Fibroblast of lung (primary cell): ENCODE results near the gene IGF1R. TPM values are rescaled to one million over a fixed set of nuclear protein-coding genes. Genes with fewer than 3 reads are reported as not detected.

ENCODE experiments used
- DNase-seq, 2 donors: peaks; one replicate each; pipeline versions ENCODE4 v3.0.0 to v3.0.0-alpha.2; 2010; ENCODE audit warnings: low read depth in 2 of 2
- H2AFZ ChIP-seq: 2 replicates; pipeline ENCODE4 v1.5.1; 2012; ENCODE audit warnings: low read length, control low read depth, inconsistent platforms
- H3K27ac ChIP-seq: 2 replicates; pipeline ENCODE4 v1.5.1; 2011; ENCODE audit warnings: low read length, control low read depth; ENCODE audit not compliant: insufficient read depth
- H3K27me3 ChIP-seq: 2 replicates; pipeline ENCODE4 v1.5.1; 2011; ENCODE audit warnings: mild to moderate bottlenecking, low read length; ENCODE audit not compliant: control insufficient read depth, insufficient read depth
- H3K36me3 ChIP-seq: 2 replicates; pipeline ENCODE4 v1.5.1; 2011; ENCODE audit warnings: low read length; ENCODE audit not compliant: control insufficient read depth, insufficient read depth
- H3K4me1 ChIP-seq: 2 replicates; pipeline ENCODE4 v1.5.1; 2011; ENCODE audit warnings: low read length; ENCODE audit not compliant: control insufficient read depth, insufficient read depth; ENCODE audit errors: extremely low read depth
- H3K4me2 ChIP-seq: 2 replicates; pipeline ENCODE4 v1.5.1; 2011; ENCODE audit warnings: low read length, control low read depth; ENCODE audit not compliant: insufficient read depth; ENCODE audit errors: extremely low read depth
- H3K4me3 ChIP-seq, 4 experiments: fragments of 200-600 bp in 1 of 4; sonication (generic) in 1 of 4; replicated peaks in 1 of 4; 2 replicates each; pipeline ENCODE4 v1.5.1; 2011 to 2016; ENCODE audit warnings: low read length in 4 of 4, low read depth in 3 of 4, mild to moderate bottlenecking in 3 of 4, control low read depth in 2 of 4, inconsistent platforms in 1 of 4, mixed read lengths in 1 of 4; ENCODE audit not compliant: insufficient read depth in 1 of 4; ENCODE audit errors: control extremely low read depth in 1 of 4
- H3K79me2 ChIP-seq: 2 replicates; pipeline ENCODE4 v1.5.1; 2012; ENCODE audit warnings: mild to moderate bottlenecking, low read length, inconsistent platforms; ENCODE audit not compliant: control insufficient read depth, insufficient read depth
- H3K9ac ChIP-seq: 2 replicates; pipeline ENCODE4 v1.5.1; 2011; ENCODE audit warnings: mild to moderate bottlenecking, low read length, control low read depth; ENCODE audit not compliant: insufficient read depth
- H3K9me3 ChIP-seq: 2 replicates; pipeline ENCODE4 v1.5.1; 2012; ENCODE audit warnings: low read depth, low read length; ENCODE audit not compliant: control insufficient read depth, insufficient read depth
- H4K20me1 ChIP-seq: 2 replicates; pipeline ENCODE4 v1.5.1; 2011; ENCODE audit warnings: low read length; ENCODE audit not compliant: control insufficient read depth, insufficient read depth; ENCODE audit errors: extremely low read depth
- CTCF ChIP-seq, 2 donors: IDR thresholded peaks in 1 of 2; conservative IDR thresholded peaks in 1 of 2; 1 replicate in 1 of 2; 2 replicates in 1 of 2; pipeline ENCODE4 v1.5.1; 2011 to 2012; ENCODE audit warnings: low read length in 2 of 2, control low read depth in 1 of 2, inconsistent platforms in 1 of 2, low read depth in 1 of 2, mild to moderate bottlenecking in 1 of 2
- EZH2 ChIP-seq: IDR thresholded peaks from 2 replicates; pipeline ENCODE4 v1.5.1; 2012; ENCODE audit warnings: low read length, control low read depth, mild to moderate bottlenecking; ENCODE audit errors: missing control alignments
- polyA plus RNA-seq, 2 donors: library from polyadenylated mRNA; depleted of rRNA in 1 of 2; stranded (reverse) in 1 of 2; unstranded in 1 of 2; fragments of >200 nt; gene quantifications; 2 replicates each; pipeline ENCODE4 v1.2.1, GENCODE V29; 2011 to 2012; ENCODE audit warnings: missing spikeins in 1 of 2
- total RNA-seq: library from RNA; depleted of rRNA; stranded (reverse); fragments of >200 nt; gene quantifications from 2 replicates; pipeline ENCODE4 v1.2.1, GENCODE V29; 2014

The IGF1R gene
- total and polyA plus RNA-seq, 2 donors (not counting 1 experiment from before 2014, with no cell fraction given): 14.6 to 28.6 TPM

DNA sequence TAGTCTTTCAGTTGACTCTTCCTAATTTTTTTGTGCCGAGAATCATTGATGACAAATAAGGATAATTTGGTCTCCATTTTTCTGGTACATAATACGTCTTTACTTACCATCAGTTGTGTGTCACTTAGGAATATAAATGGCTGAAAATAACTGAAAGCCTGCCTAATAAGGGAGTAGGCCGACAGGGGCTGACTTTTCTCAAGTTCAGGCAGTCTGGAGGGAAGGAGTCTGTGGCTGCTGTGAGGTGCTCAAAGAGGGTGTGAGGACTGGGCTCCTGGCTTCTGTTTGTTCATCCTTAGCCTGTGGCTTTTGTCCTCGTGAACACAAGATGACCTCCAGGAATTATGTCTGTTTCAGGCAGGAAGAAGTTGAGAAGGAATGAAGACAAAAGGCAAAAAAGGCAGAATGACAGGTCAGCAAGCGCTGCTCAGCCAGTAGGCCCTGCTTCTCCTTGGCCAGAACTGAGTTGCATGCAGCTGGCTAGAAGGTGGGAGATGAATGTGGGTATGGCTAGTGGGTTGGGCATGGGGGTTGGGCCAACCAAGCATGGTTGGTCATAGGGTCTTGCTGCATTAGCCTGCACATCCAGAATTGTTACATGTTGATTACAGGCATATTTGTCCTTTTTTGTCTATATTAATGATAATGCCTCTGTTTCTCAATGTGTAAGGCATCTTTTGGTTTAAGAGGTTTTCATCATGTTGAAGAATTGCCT is 29.2 kb downstream of the IGF1R start:
- Histone ChIP-seq H3K79me2 (peaks cover 60% of the 10 kb centered on the region), H3K4me2 (no peak overlapping the region), H3K9me3 (no peaks in the 10 kb centered on the region), H3K36me3 (no peaks in the 10 kb centered on the region), H3K27ac (no peak overlapping the region), H3K27me3 (no peaks in the 10 kb centered on the region), H3K9ac (no peak overlapping the region), H3K4me3 (no peak overlapping the region), H4K20me1 (no peaks in the 10 kb centered on the region), H2AFZ (no peak overlapping the region), H3K4me1 (no peaks in the 10 kb centered on the region)
- DNase-seq: no peak
- no peak for TF ChIP-seq EZH2
- TF ChIP-seq CTCF (conservative IDR thresholded peaks at IDR 0.05 in 1 of 2, IDR thresholded peaks at IDR 0.05 in 1 of 2; ENCODE audit: low read depth in 1 of 2, low read length in 2 of 2): no peak

DNA sequence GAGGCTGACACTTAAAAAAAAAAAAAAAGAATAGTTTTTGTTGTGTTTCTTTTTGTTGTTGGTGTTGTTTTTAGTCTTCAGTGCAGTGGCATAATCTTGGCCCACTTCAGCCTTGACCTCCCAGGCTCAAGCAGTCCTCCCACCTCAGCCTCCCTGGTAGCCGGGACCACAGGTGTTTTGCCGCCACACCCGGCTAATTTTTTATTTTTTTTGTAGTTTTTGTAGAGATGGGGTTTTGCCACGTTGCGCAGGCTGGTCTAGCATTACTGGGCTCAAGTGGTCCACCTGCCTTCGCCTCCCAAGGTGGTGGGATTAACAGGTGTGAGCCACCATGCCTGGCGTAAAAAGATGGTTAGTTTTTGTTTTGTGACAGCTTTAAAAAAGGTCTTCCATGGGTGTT is 30.1 kb downstream of the IGF1R start:
- no peaks in the 10 kb centered on the region for H4K20me1 ChIP-seq
- no peak overlapping the region for H3K4me2 ChIP-seq
- H3K9me3 ChIP-seq: no peaks in the 10 kb centered on the region
- H3K36me3 ChIP-seq: no peaks in the 10 kb centered on the region
- DNase-seq: no peak
- H3K79me2 ChIP-seq: peaks cover 52% of the 10 kb centered on the region
- no peak overlapping the region for H2AFZ ChIP-seq
- H3K9ac ChIP-seq: no peak overlapping the region
- no peak overlapping the region for H3K4me3 ChIP-seq
- peaks cover 2% of the 10 kb centered on the region for H3K4me1 ChIP-seq
- no peak for TF ChIP-seq CTCF (conservative IDR thresholded peaks at IDR 0.05 in 1 of 2, IDR thresholded peaks at IDR 0.05 in 1 of 2; ENCODE audit: low read depth in 1 of 2, low read length in 2 of 2)
- TF ChIP-seq EZH2: no peak
- H3K27ac ChIP-seq: no peak overlapping the region
- H3K27me3 ChIP-seq: no peaks in the 10 kb centered on the region

DNA sequence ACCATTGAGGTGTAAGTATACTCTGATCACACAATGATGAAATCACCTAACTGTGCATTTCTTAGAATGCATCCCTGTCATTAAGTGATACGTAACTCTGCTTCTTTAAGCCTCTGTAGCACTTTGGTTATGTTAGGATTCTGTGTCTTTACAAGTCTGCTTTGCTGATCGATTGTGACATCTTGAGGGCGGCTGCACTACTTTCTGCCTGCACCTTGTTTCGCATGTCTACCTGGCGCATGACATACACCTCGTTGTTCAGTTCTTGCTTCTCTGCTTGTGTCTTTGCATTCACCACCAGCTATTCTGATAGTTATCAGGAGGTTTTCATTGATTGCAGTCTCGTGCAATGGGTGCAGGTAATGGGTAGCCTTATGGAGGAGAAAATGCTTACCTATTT is 32.7 kb downstream of the IGF1R start:
- no peaks in the 10 kb centered on the region for H3K27me3 ChIP-seq
- H3K4me3 ChIP-seq: no peak overlapping the region
- no peak for DNase-seq
- no peaks in the 10 kb centered on the region for H3K9me3 ChIP-seq
- H4K20me1 ChIP-seq: no peaks in the 10 kb centered on the region
- no peak for TF ChIP-seq CTCF (conservative IDR thresholded peaks at IDR 0.05 in 1 of 2, IDR thresholded peaks at IDR 0.05 in 1 of 2; ENCODE audit: low read depth in 1 of 2, low read length in 2 of 2)
- H3K9ac ChIP-seq: no peak overlapping the region
- H3K27ac ChIP-seq: no peak overlapping the region
- H2AFZ ChIP-seq: no peak overlapping the region
- peaks cover 54% of the 10 kb centered on the region for H3K79me2 ChIP-seq
- H3K36me3 ChIP-seq: no peaks in the 10 kb centered on the region
- H3K4me2 ChIP-seq: no peak overlapping the region
- H3K4me1 ChIP-seq: peaks cover 7% of the 10 kb centered on the region
